Lung (tissue), 12 donors: ENCODE data around the gene UBTD2. TPM values are rescaled to one million over a fixed set of nuclear protein-coding genes. Genes with fewer than 3 reads are reported as not detected.

ENCODE experiments used
- ATAC-seq: fragments of 200-7000 bp; cut with Tn5 transposase; one replicate; pipeline ENCODE4 v1.9.1; 2020; ENCODE audit warnings: moderate number of reproducible peaks; ENCODE audit not compliant: insufficient read depth, low FRiP score
- DNase-seq, 3 donors: peaks; one replicate each; pipeline ENCODE4 v3.0.0-alpha.2; 2013 to 2017
- H3K27ac ChIP-seq, 2 donors: one replicate each; pipeline ENCODE4 v1.5.1; 2013; ENCODE audit warnings: mild to moderate bottlenecking in 2 of 2, moderate library complexity in 2 of 2, control low read depth in 1 of 2, inconsistent platforms in 1 of 2, low read depth in 1 of 2, low read length in 1 of 2
- H3K27me3 ChIP-seq, 3 donors: one replicate each; pipeline ENCODE4 v1.5.1; 2013; ENCODE audit warnings: low read length in 2 of 3; ENCODE audit not compliant: control insufficient read depth in 3 of 3, insufficient read depth in 3 of 3
- H3K36me3 ChIP-seq, 4 donors: one replicate each; pipeline ENCODE4 v1.5.1; 2013; ENCODE audit warnings: low read length in 4 of 4, mild to moderate bottlenecking in 1 of 4, moderate library complexity in 1 of 4; ENCODE audit not compliant: control insufficient read depth in 4 of 4, insufficient read depth in 4 of 4
- H3K4me1 ChIP-seq, 5 donors: one replicate each; pipeline ENCODE4 v1.5.1; 2013; ENCODE audit warnings: low read length in 5 of 5, mild to moderate bottlenecking in 2 of 5, moderate library complexity in 1 of 5; ENCODE audit not compliant: control insufficient read depth in 5 of 5, insufficient read depth in 5 of 5
- H3K4me3 ChIP-seq: one replicate; pipeline ENCODE4 v1.5.1; 2013; ENCODE audit warnings: mild to moderate bottlenecking, control low read depth, moderate library complexity
- H3K9ac ChIP-seq, 2 donors: one replicate each; pipeline ENCODE4 v1.5.1; 2013; ENCODE audit warnings: low read length in 2 of 2, control low read depth in 1 of 2; ENCODE audit not compliant: insufficient read depth in 1 of 2
- H3K9me3 ChIP-seq, 4 donors: one replicate each; pipeline ENCODE4 v1.5.1; 2013; ENCODE audit warnings: low read length in 3 of 4, mild to moderate bottlenecking in 1 of 4, moderate library complexity in 1 of 4; ENCODE audit not compliant: control insufficient read depth in 4 of 4, insufficient read depth in 3 of 4
- WGBS, 2 donors: extraction: QIAGEN DNeasy Blood & Tissue Kit; methylation state at CpG; one replicate each; pipeline ENCODE4 v1.1.7; 2013; 5-methylcytosine and 5-hydroxymethylcytosine counted together
- polyA plus RNA-seq, 2 donors: library from polyadenylated mRNA; stranded (reverse); fragments of 200-250 nt; gene quantifications; one replicate each; pipeline ENCODE4 v1.2.1, GENCODE V29; 2013
- total RNA-seq, 2 donors: library from RNA; depleted of rRNA in 1 of 2; stranded (reverse); fragments of >200 nt in 1 of 2; gene quantifications; one replicate each; pipeline ENCODE4 v1.2.1, GENCODE V29; 2014 to 2021
- TF ChIP-seq, protein P1 (sequence below): IDR thresholded peaks from 2 replicates; pipeline ENCODE4 v1.5.1; 2012; ENCODE audit warnings: mild to moderate bottlenecking; ENCODE audit errors: control extremely low read depth, extremely low read depth
- donor health status: control.
- donor health status: control.
- donor health status: Bipolar disorder and iron deficiency.
- donor health status: healthy.
- donor health status: DM: yes; HTN: yes; CAD: no.

Gene UBTD2
- total and polyA plus RNA-seq, 4 donors = 8.1 to 53.5 (median 11.3) TPM

DNA sequence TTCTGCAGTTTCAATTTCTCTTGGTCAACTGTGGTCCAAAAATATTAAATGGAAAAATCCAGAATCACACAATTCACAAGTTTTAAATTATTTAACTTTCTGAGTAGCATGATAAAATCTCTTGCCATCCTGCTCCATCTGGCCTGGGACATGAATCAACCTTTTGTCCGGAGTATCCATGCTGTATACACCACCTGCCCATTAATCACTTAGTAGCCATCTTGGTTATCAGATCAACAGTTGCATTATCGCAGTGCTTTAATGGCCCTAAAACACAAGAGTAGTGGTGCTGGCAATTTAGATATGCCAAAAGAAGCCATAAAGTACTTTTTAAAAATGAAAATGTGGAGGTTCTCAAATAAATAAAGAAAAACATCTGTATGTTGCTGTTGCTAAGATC is 64.3 kb downstream of the UBTD2 start:
- TF ChIP-seq, protein P1, sequence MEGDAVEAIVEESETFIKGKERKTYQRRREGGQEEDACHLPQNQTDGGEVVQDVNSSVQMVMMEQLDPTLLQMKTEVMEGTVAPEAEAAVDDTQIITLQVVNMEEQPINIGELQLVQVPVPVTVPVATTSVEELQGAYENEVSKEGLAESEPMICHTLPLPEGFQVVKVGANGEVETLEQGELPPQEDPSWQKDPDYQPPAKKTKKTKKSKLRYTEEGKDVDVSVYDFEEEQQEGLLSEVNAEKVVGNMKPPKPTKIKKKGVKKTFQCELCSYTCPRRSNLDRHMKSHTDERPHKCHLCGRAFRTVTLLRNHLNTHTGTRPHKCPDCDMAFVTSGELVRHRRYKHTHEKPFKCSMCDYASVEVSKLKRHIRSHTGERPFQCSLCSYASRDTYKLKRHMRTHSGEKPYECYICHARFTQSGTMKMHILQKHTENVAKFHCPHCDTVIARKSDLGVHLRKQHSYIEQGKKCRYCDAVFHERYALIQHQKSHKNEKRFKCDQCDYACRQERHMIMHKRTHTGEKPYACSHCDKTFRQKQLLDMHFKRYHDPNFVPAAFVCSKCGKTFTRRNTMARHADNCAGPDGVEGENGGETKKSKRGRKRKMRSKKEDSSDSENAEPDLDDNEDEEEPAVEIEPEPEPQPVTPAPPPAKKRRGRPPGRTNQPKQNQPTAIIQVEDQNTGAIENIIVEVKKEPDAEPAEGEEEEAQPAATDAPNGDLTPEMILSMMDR = no peak

DNA sequence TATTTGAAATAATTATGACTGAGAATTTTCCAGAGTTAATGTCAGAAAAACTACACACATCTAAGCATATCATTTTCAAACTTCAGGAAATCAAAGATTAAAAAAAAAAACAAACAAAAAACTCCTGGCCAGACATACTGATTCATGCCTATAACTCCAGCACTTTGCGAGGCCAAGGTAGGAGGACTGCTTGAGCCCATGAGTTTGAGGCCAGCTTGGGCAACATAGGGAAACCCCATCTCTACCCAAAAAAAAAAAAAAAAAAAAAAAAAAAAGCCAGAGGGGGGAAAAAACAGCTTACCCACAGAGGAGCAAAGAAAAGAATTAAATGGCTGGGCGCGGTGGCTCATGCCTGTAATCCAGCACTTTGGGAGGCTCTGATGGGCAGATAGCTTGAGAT is 67.2 kb downstream of the UBTD2 start:
- Histone ChIP-seq H3K4me1 (no peaks in the 10 kb centered on the region), H3K9me3 (peaks cover 0 to 3% (median 2%) of the 10 kb centered on the region in 4 donors), H3K36me3 (peaks cover 4 to 27% (median 16%) of the 10 kb centered on the region in 4 donors), H3K27me3 (no peaks in the 10 kb centered on the region), H3K9ac (no peak overlapping the region), H3K4me3 (no peak overlapping the region), H3K27ac (no peak overlapping the region)
- TF ChIP-seq, protein P1 = no peak
- ATAC-seq (no peak), DNase-seq (no peak)
- 88 to 100% methylated on average over 3 of the region's 3 CpGs for WGBS, 2 donors

More for the DNA sequence above, 64.3 kb downstream of the UBTD2 start:
- Histone ChIP-seq H3K9me3 (peaks cover 0 to 3% (median 2%) of the 10 kb centered on the region in 4 donors), H3K4me1 (no peaks in the 10 kb centered on the region), H3K36me3 (peaks cover 0 to 32% (median 16%) of the 10 kb centered on the region in 4 donors), H3K9ac (no peak overlapping the region), H3K27me3 (no peaks in the 10 kb centered on the region), H3K27ac (no peak overlapping the region), H3K4me3 (no peak overlapping the region)
- DNase-seq = no peak
- no peak for ATAC-seq
- WGBS, 2 donors = 71 to 97% methylated on average over 2 of the region's 2 CpGs

DNA sequence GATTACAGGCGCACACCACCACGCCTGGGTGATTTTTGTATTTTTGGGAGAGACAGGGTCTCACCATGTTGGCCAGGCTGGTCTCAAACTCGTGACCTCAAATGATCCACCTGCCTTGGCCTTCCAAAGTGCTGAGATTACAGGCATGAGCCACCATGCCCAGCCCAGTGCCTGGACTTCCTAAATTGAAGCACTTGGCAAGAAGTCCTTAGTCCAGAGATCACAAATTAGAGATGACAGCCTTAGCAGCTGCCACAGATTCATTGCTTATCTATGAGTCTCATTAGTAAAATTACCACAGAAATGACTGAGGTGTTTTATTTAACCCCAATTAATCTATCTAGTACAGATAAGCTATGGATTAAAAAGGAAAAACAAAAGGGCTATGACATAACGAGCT is 70.4 kb downstream of the UBTD2 start:
- TF ChIP-seq, protein P1 = no peak
- no peak for DNase-seq
- Histone ChIP-seq H3K4me3 (no peak overlapping the region), H3K4me1 (no peaks in the 10 kb centered on the region), H3K9ac (no peak overlapping the region), H3K9me3 (no peaks in the 10 kb centered on the region), H3K27me3 (no peaks in the 10 kb centered on the region), H3K27ac (no peak overlapping the region), H3K36me3 (peaks cover 7 to 25% (median 15%) of the 10 kb centered on the region in 4 donors)
- WGBS, 2 donors = 89 to 97% methylated on average over 4 of the region's 4 CpGs
- no peak for ATAC-seq

DNA sequence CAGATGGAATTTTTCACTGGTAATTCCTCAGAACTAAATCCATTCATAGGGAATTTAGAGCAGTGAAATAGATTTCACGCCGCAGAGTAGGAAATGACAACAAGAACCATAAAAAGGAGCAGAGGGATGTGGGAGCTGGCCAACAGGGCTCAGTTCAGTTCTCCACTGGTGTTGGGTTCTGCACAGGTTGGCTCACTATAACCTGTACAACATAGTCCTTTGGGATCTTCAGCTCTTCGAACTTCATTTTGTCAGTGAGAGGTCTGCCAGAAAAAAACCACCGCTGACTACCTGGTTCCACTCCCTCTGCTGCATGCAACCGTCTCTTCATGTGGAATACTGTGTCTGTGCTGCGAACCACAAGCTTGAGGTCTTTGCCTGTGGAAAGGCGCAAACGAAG is 71.9 kb downstream of the UBTD2 start:
- H3K4me3 ChIP-seq = no peak overlapping the region
- H3K9ac ChIP-seq = no peak overlapping the region
- TF ChIP-seq, protein P1 = no peak
- no peaks in the 10 kb centered on the region for H3K4me1 ChIP-seq
- DNase-seq = no peak
- no peaks in the 10 kb centered on the region for H3K27me3 ChIP-seq
- peaks cover 7 to 28% (median 19%) of the 10 kb centered on the region in 4 donors for H3K36me3 ChIP-seq
- H3K27ac ChIP-seq = no peak overlapping the region
- no peaks in the 10 kb centered on the region for H3K9me3 ChIP-seq
- 93 to 97% methylated on average over 8 of the region's 8 CpGs for WGBS, 2 donors
- ATAC-seq = no peak
